ENCODE results near the gene RANBP10. TPM values are rescaled to one million over a fixed set of nuclear protein-coding genes. Genes with fewer than 3 reads are reported as not detected.
A peak's percentile ranks its signal among the peaks of the same experiment; 100 is the strongest.

RANBP10 gene
- total RNA-seq, 6 donors from 2014 or later: 6.5 to 50.3 (median 17.0) TPM

DNA sequence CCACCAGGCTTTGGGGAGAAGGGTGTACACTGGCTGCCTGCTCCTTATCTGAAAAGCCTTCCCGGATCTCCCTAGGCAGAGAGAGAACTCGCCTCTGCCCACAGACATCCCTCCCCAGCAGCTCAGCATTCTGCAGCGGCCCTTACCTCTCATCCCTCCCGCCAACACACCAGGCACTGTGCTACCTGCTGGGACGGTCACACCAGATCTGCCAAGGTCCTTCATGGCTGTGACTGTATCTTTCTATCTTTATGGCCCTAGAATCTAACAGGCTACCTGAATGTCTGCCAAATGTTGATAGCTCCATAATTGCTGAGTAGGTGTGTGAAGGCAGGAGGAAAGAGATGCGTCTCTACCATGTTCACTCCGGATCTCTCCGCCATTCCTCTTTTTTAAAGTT lies 8.2 kb upstream of the RANBP10 start:
- Histone ChIP-seq H3K27me3 (no peaks in the 10 kb centered on the region), H3K4me3 (no peak overlapping the region), H3K27ac (no peak overlapping the region), H3K4me1 (peaks cover 0 to 10% (median 5%) of the 10 kb centered on the region in 4 donors), H3K36me3 (no peaks in the 10 kb centered on the region), H3K9me3 (no peaks in the 10 kb centered on the region)
- DNase-seq (no peak), ATAC-seq (ENCODE audit: low FRiP score in 2 of 2) (no peak)
- TF ChIP-seq POLR2A (IDR thresholded peaks at IDR 0.05) (no peak), POLR2AphosphoS5 (IDR thresholded peaks at IDR 0.05) (no peak), EP300 (IDR thresholded peaks at IDR 0.05) (no peak)
- TF ChIP-seq, protein P1, sequence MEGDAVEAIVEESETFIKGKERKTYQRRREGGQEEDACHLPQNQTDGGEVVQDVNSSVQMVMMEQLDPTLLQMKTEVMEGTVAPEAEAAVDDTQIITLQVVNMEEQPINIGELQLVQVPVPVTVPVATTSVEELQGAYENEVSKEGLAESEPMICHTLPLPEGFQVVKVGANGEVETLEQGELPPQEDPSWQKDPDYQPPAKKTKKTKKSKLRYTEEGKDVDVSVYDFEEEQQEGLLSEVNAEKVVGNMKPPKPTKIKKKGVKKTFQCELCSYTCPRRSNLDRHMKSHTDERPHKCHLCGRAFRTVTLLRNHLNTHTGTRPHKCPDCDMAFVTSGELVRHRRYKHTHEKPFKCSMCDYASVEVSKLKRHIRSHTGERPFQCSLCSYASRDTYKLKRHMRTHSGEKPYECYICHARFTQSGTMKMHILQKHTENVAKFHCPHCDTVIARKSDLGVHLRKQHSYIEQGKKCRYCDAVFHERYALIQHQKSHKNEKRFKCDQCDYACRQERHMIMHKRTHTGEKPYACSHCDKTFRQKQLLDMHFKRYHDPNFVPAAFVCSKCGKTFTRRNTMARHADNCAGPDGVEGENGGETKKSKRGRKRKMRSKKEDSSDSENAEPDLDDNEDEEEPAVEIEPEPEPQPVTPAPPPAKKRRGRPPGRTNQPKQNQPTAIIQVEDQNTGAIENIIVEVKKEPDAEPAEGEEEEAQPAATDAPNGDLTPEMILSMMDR (IDR thresholded peaks at IDR 0.05): no peak
- WGBS, 2 donors: 91 to 94% methylated on average over 5 to 8 of the region's 8 CpGs

DNA sequence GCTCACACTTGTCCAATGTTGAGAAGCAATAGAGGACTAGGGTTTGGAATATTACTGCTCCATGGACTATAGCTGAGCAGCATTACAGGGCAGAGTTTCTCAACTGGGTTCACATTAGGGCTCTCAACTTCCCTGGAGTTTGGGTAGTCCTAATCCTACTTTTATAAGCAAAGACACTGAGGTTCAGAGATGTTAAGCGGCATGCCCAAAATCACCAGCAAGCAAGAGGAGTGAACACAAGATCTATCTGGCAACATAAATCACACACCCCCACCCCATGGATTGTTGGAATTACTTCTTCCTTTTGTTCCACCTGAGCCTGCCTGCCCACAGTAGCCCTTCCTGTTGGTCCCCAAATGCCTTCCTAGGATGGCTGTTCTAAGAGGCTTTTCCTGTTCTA lies 5.5 kb upstream of the RANBP10 start:
- Histone ChIP-seq H3K9me3 (no peaks in the 10 kb centered on the region), H3K36me3 (no peaks in the 10 kb centered on the region), H3K27ac (no peak overlapping the region), H3K4me1 (peaks cover 5 to 14% (median 11%) of the 10 kb centered on the region in 4 donors), H3K4me3 (no peak overlapping the region), H3K27me3 (no peaks in the 10 kb centered on the region)
- no peak for DNase-seq
- 100% methylated on average over 1 of the region's 1 CpG; no CpG with 5 or more reads in 1 of the 2 donors for WGBS, 2 donors
- ATAC-seq (ENCODE audit: low FRiP score in 2 of 2): no peak
- TF ChIP-seq EP300 (IDR thresholded peaks at IDR 0.05) (no peak), POLR2A (IDR thresholded peaks at IDR 0.05) (no peak), POLR2AphosphoS5 (IDR thresholded peaks at IDR 0.05) (no peak)
- TF ChIP-seq, protein P1 (IDR thresholded peaks at IDR 0.05): no peak

DNA sequence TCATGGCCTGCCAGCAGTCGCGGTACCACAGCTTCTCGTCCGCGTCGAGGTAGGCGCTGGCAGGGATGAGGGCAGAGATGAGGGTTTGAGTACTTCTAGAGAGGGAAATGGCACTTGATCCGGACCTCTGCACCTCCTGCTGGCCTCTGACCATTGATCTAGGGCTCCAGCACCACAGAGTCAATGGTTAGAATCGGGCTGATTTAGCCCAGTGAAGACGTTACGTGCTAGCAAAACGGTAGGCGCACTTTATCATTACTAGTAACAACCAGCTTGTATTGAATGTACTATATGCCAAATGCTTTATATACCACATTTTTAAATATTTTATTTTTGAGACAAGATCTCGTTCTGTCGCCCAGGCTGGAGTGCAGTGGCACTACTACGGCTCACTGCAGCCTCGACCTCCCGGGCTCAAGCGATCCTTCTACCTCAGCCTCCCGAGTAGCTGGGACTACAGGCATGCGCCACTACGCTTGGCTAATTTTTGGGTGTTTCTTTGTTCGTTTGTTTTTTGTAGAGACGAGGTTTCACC lies 855 bp upstream of the RANBP10 start:
- Histone ChIP-seq H3K27ac (peak overlapping the region; percentile 48 to 89 (median 86)), H3K9me3 (no peaks in the 10 kb centered on the region), H3K27me3 (no peaks in the 10 kb centered on the region), H3K4me3 (peak overlapping the region; percentile 36 to 97 (median 88)), H3K36me3 (peaks cover 0 to 18% (median 3%) of the 10 kb centered on the region in 4 donors), H3K4me1 (peaks cover 23 to 29% (median 26%) of the 10 kb centered on the region in 4 donors)
- DNase-seq (no peak), ATAC-seq (ENCODE audit: low FRiP score in 2 of 2) (no peak)
- WGBS, 2 donors: 30 to 32% methylated on average over 22 to 24 of the region's 24 CpGs
- TF ChIP-seq EP300 (IDR thresholded peaks at IDR 0.05) (no peak), POLR2A (IDR thresholded peaks at IDR 0.05) (no peak), POLR2AphosphoS5 (IDR thresholded peaks at IDR 0.05) (no peak)
- TF ChIP-seq, protein P1 (IDR thresholded peaks at IDR 0.05): peak in 1 of 6 experiments; percentile 43

DNA sequence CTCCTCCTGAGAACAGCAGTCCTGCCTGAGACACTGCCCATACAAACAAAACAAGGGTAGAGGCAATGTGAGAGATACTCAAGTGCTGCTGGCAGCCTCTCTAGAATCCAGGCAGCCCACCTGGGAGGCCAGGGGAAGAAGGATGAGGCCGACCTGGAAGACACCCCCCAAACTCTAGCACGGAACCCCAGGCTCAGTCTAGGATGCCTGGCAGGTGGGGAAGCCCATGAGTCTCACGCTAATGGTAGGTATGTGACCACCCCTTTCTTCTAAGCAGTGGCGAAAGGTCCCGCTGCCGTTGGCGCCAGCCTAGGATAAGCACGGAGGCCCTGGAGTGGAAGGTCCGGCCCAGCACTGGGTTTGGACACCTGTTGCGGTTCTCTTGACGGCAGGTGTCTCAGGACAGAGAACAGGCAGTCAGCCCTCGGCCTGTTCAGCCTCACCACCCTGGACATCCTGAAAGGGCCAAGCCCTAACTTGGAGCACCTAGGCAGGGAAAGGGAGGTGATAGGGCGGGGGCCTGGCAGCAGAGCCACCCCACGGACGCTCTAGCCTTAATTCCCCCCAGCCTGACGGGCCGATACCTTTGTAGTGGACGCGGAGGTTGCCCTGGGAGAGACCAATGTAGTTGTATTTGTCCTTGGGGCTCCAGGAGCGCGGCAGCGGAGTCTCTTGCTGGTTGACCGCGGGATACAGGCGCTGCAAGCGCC lies 487 bp downstream of the RANBP10 start:
- H3K36me3 ChIP-seq: peaks cover 0 to 27% (median 9%) of the 10 kb centered on the region in 4 donors
- DNase-seq (peak in 1 of 2 donors; percentile 24), ATAC-seq (ENCODE audit: low FRiP score in 2 of 2) (peak; percentile 6 to 14)
- H3K4me3 ChIP-seq: peak overlapping the region; percentile 87 to 100 (median 92)
- peaks cover 25 to 32% (median 28%) of the 10 kb centered on the region in 4 donors for H3K4me1 ChIP-seq
- H3K9me3 ChIP-seq: no peaks in the 10 kb centered on the region
- TF ChIP-seq, protein P1 (IDR thresholded peaks at IDR 0.05): no peak
- TF ChIP-seq POLR2A (IDR thresholded peaks at IDR 0.05) (no peak), EP300 (IDR thresholded peaks at IDR 0.05) (no peak), POLR2AphosphoS5 (IDR thresholded peaks at IDR 0.05) (no peak)
- 2 to 6% methylated on average over 6 to 12 of the region's 26 CpGs for WGBS, 2 donors
- H3K27ac ChIP-seq: peak overlapping the region; percentile 81 to 89 (median 86)
- no peaks in the 10 kb centered on the region for H3K27me3 ChIP-seq
